Activated CD8-positive, alpha-beta memory T cell treated with anti-CD3 and anti-CD28 coated beads for 24 hours (primary cell): Measurements from ENCODE around the gene CCDC7.
"Not testable (repeated sequence)": the region's sequence is repeated elsewhere in the genome, so short reads cannot be mapped to it uniquely, and the experiment has no call there.

Experiments used
- DNase-seq: peaks from one replicate; pipeline ENCODE4 v3.0.0-alpha.2; 2020

Gene CCDC7

DNA sequence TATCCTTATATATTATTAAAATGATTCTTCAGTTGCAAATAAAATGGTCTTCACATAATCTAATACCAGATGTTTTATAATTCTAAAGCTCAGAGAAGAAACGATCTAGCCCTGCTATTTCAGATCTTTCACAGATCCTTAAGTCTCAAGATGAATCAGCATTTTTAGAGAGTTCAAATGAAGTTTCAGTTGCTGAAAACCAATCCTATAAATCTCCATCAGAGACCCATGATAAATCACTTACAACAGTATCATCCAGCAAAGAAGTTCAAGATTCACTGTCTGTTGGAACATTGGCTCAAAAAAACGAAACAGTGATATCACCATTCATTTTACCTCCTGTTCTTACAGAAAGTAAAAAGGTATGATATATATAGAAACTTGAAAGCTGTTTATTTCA is 137.0 kb downstream of the CCDC7 start:
- DNase-seq, result no peak

DNA sequence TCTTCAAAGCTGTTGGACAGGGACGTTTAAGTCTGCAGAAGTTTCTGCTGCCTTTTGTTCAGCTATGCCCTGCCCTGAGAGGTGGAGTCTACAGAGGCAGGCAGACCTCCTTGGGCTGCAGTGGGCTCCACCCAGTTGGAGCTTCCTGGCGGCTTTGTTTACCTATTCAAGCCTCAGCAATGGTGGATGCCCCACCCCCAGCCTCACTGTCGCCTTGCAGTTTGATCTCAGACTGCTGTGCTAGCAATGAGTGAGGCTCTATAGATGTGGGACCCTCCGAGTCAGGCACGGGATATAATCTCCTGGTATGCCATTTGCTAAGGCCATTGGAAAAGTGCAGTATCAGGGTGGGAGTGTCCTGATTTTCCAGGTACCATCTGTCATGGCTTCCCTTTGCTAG is 152.1 kb downstream of the CCDC7 start:
- DNase-seq, result not testable (repeated sequence)

GRCh38 chr10:32600317-32600716 is 154.4 kb downstream of the CCDC7 start:
- DNase-seq, result no peak

DNA sequence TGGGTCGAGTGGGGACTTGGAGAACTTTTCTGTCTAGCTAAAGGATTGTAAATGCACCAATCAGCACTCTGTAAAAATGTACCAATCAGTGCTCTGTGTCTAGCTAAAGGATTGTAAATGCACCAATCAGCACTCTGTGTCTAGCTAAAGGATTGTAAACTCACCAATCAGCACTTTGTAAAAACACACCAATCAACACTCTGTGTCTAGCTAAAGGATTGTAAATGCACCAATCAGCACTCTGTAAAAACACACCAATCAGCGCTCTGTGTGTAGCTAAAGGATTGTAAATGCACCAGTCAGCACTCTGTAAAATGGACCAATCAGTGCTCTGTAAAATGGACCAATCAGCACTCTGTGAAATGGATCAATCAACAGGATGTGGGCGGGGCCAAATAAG is 155.6 kb downstream of the CCDC7 start:
- DNase-seq, result not testable (repeated sequence)

- DNase-seq, result no peak
These were observed 159.8 kb downstream of the CCDC7 start for GRCh38 chr10:32605787-32606186.

DNA sequence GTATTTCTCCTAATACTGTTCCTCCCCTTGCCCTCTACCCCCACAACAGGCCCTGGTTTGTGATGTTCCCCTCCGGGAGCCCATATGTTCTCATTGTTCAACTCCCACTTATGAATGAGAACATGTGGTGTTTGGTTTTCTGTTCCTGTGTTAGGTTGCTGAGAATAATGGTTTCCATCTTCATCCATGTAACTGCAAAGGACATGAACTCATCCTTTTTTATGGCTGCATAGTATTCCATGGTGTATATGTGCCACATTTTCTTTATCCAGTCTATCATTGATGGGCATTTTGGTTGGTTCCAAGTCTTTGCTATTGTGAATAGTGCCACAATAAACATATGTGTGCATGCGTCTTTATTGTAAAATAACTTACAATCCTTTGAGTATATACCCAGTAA is 164.6 kb downstream of the CCDC7 start:
- not testable (repeated sequence) for DNase-seq

- no peak for DNase-seq
These were observed 170.5 kb downstream of the CCDC7 start for GRCh38 chr10:32616438-32616837.

DNA sequence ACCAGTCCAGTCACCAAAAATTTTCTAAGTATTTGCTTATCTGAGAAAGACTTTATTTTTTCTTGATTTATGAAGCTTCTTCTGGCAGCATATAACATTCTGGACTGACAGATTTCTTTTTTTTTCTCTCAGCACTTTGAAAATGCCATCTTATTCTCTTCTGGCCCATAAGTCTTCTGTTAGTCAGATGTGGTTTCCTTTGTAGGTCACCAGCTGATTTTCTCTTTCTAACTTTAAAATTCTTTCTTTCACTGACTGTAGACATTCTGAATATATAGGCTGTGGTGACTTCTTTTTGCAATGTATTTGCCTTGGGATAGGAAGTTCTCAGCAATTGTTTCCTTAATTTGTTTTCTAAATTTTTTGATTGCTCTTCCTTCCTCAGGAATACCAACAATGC is 172.5 kb downstream of the CCDC7 start:
- DNase-seq, result no peak

DNA sequence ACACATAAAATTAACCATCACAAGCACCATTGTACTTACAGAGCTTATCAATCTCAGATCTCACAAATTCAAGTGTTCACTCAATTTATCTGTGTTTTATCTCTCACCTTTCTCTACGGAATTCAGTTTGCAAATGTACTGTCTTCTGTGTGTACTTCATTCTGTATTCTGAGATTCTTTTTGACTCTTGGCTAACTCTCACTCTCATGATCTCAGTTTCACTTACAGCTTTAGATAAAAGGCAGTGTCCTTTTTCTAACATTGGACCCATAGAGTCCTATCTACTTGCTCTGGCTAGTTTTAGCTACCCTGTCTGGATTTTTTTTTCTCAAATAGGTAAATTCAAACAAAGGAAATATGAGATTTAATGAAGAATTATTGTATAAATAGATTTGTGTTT is 176.0 kb downstream of the CCDC7 start:
- DNase-seq, result no peak

DNA sequence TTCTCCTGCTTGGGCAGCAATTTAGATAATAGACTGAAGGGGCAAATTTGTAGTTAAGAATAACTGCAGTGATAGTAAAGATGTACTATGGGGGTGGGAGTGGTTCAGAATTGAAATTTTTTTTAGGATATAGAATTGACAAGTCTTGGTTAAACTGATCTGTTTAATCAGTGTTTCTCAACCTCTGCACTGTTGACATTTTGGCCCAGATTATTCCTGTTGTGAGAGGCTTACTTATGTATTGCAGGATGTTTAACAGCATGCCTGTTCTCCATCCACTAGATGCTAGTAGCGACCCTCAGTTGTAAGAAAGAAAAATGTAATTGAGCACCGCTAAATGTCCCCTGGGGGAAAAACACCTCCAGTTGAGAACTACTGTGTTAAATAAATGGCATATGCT is 176.5 kb downstream of the CCDC7 start:
- no peak for DNase-seq

DNA sequence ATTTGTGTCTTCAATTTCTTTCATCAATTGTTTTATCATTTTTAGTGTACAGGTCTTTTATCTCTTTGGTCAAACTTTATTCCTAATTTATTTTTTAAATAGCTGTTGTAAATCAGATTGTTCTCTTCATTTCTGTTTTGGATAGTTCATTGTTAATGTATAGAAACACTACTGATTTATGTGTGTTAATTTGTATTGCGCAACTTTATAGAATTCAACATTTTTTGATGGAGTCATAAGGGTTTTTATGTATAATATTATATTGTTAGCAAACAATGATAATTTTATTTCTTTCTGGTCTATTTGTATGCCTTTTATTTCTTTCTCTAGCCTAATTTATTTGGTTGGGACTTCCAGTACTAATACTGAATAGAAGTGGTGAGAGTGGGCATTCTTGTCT is 181.2 kb downstream of the CCDC7 start:
- DNase-seq, result no peak

- no peak for DNase-seq
These were observed 184.0 kb downstream of the CCDC7 start for GRCh38 chr10:32629910-32630309.

GRCh38 chr10:32646535-32646934 is 200.6 kb downstream of the CCDC7 start:
- no peak for DNase-seq

DNA sequence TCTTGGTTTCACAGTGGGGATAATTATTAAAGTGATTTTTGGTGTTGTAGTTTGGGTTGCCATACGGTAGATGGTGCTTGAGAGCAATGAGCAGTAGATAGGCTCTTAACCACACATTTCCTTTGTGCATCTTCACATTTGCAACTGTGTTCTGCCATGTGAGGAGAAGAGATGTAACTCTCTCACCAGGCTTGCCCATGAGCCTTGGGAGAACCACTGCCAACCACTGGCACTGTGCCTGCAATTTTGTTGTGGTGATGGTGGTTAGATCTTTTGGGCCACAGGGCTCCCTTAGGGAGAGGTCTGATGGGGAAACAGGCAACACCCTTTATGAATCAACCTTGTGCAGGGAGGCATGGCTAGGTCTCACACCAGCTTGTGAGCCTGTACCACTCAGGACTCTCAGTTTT is 204.3 kb downstream of the CCDC7 start:
- DNase-seq, result no peak

DNA sequence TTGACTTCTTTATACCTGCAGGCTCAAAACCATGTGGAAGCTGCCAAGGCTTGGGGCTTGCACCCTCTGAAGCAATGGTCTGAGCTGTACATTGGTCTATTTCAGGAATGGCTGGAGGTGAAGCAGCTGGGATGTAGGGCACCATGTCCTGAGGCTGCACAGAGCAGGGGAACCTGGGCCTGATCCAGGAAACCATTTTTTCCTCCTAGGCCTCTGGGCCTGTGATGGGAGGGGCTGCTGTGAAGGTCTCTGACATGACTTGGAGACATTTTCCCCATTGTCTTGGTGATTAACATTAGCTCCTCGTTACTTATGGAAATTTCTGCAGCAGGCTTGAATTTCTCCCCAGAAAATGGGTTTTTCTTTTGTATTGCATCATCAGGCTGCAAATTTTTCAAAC is 211.5 kb downstream of the CCDC7 start:
- not testable (repeated sequence) for DNase-seq

DNA sequence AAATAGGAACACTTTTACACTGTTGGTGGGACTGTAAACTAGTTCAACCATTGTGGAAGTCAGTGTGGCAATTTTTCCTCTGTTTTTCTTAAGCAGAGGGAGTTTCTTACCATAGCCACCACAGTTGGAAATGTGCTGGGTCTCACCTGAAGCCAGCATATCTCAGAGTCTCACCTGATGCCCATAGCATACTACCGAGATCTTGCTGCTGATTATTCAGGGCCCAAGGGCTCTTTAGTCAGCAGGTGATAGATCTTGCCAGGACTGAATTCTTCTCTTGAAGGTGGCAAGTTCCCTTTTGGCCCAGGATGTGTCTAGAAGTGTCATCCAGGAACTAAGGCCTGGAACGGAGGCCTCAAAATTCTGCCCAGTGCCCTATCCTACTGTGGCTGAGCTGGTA is 215.4 kb downstream of the CCDC7 start:
- DNase-seq, result no peak

DNA sequence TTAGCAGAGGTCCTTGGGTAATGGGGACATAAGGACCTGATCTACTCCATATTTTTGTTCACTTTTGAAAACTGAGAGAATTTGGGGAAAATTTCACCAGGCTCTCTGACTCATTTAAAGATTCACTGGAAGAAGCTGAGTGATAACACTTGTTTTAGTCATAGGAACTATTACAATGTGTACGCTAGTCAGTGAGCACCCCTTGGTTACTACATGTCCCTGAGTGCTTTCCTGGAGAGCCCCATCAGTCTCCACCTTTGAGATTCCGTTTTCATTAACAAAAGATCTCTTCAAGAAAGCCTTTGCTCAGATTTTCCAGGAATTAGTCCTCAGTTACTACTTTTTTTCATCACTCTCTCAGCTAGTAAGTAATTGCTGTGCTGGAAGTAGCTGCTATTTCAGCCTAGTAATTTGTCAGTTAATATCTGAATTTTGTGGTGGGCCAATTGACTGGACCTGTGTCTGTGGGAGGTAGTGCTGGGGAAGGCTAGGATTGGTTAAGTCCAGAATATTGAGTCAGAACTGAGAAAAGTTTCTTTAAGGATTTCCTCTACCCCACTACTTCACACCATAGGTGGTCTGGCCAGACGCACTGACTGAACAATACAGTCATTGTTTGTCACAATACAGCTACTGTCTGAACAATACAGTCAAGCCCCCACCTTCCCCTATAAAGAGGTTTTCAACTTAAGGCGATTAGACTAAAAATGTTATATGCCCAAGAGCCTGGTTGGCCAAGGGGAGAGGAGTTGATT is 235.0 kb downstream of the CCDC7 start:
- no peak for DNase-seq

GRCh38 chr10:32684291-32684690 is 238.4 kb downstream of the CCDC7 start:
- DNase-seq, result no peak

DNA sequence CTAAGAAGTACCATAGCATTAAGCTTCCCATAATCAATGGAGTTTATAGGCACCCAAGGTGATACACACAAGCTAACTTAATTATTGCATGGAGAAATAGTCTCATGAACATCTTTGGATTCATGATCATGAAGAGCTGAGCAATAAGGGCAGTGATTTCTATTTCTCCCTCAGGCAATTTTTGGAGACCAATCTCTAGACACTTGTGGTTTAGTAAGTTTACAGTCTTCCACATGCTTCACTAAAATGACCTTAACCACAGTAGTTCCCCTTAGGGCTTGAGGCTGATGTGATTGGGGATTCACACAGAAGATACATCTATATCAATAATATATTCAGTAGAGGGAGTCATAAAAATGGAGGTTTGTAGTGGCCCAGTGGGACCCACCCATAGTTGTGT is 241.2 kb downstream of the CCDC7 start:
- DNase-seq, result no peak

- DNase-seq, result no peak
These were observed 241.6 kb downstream of the CCDC7 start for GRCh38 chr10:32687546-32687945.

DNA sequence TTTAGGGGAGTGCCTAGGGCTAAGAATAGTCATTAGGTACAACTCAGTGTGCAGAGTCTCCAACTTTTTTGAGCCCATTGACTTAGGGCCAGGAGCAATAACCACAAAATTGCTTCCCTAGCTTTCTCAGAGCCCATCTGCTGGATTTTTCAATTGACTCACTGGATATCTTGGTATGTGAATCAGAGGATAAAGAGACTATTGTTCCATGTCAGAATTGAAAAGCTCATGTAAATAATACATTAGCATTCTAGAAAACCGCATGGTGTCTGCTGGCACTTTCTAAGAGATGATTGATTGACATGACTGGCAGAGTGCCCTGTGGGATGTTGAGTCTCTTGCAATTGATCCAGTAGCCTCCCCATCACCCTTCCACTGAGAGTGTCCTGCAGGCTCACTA is 246.2 kb downstream of the CCDC7 start:
- DNase-seq, result no peak

DNA sequence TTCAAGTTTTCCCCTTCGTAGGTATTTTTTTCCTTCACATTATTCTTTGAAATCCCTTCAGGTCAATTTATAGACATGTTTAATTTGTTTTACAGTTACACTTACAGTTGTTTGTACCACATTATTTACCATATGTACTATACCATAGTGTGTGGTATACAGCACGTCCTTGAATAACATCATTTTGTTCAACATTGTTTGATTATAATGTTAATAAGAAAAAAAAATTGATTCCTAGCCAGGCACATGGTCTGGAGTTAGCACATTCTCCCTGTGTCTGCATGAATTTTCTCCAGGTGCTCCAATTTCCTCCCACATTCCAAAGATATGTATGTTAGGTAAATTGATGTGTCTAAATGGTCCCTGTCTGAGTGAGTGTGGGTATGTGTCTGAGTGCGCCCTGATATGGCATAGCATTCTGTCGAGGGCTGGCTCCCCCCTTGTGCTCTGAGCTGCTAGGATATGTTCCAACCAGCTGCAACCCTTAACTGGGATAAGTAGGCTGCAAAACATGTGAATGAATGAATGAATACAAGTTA is 247.6 kb downstream of the CCDC7 start:
- DNase-seq, result no peak

GRCh38 chr10:32699683-32700082 is 253.7 kb downstream of the CCDC7 start:
- not testable (repeated sequence) for DNase-seq

DNA sequence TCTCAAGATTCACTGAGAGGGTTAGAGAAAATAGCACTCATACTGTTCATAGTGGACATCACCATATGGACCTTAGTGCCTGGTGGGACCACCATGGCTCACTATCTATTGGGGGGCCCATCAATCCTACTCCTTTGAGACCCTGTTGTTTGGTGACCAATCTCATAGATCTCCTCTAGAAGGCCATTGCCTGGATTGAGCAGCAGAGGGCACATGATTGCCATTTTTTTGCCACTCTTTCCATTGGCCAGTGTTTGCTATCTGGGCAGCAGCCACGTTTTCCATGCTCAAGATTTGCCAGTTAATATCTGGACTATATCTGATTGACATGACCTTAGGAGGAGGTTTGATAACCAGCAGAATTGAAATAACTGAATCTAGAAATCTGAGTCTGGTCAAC is 267.6 kb downstream of the CCDC7 start:
- no peak for DNase-seq

DNA sequence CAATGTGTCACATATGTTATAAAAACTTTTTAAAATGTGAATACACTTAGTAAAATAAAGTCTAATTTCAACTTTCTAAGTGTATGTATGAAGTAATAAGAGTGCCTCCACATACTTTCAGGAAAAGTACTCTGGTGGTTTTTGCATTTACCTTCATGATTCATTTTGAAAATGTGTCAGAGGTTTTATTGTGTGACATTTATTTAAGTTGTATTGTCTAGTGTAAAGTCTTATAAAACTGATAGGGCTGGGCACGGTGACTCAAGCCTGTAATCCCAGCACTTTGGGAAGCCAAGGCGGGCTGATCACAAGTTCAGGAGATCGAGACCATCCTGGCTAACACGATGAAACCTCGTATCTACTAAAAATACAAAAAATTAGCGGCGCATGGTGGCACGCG is 285.6 kb downstream of the CCDC7 start:
- DNase-seq, result no peak
